Midbrain (tissue), 1 donor: Measurements from ENCODE around the gene BRD4.
A peak's percentile ranks its signal among the peaks of the same experiment; 100 is the strongest.

Experiments used
- DNase-seq: peaks from one replicate; lab custom pipeline; 2025; lab: John Stamatoyannopoulos, UW

The BRD4 gene

DNA sequence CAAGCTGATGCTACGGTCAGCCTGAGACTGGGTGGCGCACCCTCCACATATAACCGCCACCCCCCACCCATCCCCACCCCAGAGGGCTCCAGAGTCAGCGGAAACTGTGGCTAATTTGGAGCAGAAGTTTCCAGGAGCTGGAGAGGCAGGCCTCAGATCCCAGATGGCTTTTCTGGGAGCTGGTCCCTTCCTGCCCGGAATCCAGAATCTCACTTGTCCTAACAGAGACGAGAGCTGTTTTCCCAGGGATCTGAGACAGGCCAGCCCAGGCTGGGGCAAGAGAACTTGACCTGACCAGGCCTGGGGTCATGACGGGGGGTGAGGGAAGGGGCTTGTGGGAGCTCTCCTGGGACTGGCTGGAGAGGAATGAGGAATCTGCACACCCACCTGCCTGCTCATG, 106.6 kb downstream of the BRD4 start:
- DNase-seq: no peak

DNA sequence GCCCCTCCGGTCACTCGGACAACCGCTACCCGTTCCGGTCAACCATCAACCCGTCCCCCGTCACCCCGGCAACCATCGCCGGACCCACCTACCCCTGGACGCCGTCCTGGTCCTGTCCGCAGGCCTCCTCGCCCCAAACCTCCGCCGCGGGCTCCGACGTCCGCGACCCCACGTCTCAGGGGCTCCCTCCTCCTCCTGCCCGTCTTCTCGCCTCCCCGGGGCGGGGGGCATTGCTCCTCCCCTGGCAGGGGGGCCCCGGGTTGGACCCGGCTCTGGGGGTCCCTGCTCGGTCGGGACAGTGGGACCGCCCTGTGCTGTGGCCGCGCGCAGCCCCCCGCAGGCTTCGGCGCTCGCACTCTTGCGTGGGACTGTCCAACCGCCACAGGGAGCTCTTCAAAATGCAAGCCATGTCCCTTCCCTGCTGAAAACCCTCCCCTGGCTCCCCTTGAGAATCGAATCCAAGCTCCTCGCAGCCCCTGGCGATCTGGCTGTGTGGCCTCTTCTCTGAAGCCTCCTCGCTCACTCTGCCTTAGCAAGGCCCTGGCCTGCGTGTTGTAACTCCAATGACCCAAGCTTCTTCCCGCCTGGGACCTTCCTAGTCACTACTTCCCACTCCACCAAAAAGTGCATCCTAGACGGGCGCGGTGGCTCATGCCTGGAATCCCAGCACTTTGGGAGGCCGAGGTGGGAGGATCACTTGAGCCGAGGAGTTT, 108.5 kb downstream of the BRD4 start:
- no peak for DNase-seq

DNA sequence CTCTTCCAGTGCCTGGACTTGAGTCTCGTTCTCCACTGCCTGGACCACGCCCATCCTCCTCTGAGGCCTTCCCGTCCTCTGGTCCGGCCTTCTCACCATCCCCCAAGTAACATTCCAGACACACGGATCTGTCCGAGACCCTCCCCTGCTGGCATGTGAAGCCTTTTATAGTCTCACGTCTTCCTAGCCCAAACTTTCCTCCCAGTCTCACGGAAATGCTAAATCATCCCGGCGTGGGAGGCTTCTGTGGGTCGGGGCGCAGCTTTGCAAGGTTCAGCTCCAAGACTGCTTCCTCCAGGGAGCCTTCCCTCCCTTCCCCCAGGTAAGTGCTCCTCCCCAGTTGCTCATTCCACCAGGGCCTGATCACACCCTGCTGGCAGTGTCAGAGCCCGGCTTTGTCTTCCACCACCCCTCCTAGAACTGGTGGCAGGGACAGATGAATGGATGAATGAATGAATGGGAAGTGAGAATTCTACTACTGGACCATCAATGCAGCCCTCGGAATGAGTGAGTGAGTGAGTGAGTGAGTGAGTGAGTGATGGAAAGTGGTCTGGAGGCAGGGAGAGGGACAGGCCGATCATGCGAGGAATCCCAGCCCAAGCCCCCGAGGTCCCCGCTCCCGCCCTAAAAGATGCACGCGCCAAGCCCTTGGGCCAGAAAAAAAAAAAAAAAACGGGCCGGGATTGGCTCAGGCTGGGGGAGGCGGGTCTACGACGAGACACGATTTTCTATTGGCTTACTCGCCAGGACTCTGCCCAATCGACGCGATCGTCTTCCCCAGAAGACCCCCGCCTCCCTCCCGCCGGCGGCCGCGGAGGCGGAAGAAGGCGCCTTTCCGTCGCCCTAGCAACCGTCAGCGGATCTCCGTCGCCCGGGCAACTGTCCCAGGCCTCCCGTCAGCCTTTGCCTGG, 109.3 kb downstream of the BRD4 start:
- peak; percentile 93 for DNase-seq

DNA sequence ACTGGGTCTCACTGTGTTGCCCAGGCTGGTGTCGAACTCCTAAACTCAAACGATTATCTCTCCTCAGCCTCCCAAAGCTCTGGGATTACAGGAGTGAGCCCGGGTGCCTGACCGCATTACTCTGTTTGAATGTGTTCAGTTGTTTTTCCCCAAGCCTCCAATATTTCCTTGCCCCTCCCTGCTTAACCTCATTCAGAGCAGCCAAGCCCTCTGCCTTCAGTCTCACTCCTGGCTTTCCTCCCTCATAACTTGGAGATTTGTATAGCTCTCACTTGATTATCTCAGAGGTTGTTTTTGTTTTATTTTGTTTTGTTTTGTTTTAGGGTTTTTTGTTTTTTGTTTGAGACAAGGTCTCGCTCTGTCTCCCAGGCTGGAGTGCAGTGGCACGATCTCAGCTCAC, 111.5 kb downstream of the BRD4 start:
- no peak for DNase-seq

DNA sequence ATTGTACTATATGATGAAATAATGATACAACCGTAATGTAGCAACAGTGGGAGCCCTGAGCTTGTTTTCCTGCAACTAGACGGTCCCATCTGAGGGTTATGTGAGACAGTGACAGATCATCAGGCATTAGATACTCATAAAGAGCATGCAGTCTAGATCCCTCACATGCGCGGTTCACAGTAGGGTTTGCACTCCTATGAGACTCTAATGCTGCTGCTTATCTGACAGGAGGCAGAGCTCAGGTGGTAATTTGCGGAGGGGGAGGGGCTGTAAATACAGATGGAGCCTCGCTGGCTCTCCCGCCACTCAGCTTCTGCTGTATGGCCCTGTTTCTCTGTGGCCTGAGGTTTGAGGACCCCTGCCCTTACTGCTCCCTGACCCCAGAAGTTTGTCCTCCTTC, 113.8 kb downstream of the BRD4 start:
- no peak for DNase-seq

DNA sequence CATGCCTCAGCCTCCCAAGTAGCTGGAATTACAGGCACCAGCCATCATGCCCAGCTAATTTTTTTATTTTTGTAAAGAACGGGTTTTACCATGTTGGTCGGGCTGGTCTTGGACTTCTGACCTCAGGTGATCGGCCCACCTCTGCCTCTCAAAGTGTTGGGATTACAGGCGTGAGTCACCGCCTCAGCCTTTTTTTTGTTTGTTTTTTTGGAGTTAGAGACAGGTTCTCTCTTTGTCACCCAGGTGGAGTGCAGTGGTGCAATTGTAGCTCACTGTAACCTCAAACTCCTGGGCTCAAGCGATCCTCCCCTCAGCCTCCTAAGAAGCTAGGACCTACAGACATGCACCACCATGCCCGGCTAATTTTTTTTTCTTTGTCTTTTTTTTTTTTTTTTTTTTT, 116.0 kb downstream of the BRD4 start:
- DNase-seq: no peak

DNA sequence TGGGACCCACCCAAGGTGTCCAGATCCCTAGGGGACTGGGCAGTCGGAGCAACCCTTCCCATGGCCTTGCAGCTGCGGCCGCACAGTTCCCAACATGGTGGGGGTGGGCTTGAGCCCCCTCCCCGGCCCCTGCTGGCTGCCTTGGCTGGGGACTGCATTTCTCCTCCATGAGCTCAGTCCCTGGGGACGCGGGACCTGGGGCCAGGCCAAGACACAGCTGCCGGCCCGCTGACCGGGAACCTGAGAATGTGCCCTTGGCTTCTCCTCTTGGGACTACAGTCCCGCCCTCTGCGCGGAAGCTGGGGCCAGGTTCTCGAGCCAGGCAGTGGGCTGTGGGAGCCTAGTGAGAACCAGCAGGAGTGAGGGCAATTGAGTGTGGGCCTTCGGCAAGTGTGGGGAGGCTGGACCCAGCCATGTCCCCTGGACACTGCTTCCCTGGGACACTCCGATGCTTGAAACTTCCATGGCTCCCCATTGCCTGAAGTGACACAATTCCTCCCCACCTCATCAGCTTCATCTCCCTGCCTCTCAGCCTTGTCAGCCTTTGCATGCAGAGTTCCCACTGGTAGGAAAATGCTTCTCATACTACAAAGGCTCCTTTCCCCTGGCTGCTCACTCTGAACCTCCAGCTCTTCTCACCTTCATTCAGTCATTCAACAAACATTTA, 118.5 kb downstream of the BRD4 start:
- DNase-seq: no peak

DNA sequence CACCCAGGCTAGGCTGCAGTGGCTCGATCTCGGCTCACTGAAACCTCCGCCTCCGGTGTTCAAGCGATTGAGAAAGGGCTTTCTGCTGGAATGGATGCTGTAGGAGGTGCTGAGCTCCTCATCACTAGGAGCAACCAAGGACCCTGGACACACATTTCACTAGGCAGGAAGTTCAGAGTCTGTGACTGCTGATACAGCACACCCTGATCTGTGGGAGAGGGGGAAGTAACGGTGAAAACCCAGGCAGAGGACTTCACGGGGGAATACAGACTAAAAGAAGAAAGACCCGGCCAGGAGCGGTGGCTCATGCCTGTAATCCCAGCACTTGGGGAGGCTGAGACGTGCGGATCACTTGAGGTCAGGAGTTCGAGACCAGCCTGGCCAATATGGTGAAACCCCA, 119.6 kb downstream of the BRD4 start:
- no peak for DNase-seq

DNA sequence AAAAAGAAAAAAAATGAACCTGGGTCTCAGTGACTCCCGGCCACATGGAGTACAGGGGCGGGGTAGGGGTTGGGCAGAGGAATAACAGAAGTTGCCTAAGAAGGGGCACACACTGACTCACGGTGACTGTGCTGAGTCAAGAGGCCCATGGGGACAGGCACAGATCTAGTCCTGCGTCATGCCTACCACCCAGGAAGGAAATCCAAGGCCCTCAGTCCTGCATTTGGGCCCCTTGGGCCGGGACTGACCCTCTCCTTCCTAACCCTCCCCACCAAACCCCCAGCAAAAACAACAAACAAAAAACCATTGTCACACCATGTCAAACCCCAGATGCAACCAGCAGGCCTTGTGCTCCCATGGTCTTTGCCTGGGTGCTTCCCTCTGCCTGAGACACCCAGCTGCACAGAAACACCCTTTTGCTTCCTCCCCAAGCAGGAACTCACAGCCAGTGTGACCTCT, 122.0 kb downstream of the BRD4 start:
- DNase-seq: no peak

DNA sequence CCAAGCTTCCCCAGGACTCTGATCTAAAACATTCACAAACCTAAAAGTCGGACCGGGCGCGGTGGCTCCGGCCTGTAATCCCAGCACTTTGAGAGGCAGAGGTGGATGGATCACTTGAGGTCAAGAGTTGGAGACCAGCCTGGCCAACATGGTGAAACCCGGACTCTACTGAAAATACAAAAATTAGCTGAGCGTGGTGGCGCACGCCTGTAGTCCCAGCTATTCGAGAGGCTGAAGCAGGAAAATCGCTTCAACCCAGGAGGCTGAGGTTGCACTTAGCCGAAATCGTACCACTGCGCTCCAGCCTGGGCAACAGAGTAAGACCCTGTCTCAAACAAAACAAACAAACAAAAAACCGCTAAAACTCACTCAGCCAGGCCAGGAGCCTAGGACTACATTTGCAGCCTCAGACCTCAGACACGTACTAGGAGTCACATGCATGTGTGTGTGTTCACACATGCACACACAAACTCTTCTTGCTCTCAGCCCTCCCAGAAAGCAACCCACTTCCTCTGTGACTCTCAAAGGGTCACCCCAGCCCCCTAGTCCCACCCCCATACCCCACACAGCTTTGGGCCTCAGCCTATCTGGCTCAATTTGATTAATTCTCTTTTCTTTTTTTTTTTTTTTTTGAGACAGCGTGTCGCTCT, 130.8 kb downstream of the BRD4 start:
- no peak for DNase-seq

DNA sequence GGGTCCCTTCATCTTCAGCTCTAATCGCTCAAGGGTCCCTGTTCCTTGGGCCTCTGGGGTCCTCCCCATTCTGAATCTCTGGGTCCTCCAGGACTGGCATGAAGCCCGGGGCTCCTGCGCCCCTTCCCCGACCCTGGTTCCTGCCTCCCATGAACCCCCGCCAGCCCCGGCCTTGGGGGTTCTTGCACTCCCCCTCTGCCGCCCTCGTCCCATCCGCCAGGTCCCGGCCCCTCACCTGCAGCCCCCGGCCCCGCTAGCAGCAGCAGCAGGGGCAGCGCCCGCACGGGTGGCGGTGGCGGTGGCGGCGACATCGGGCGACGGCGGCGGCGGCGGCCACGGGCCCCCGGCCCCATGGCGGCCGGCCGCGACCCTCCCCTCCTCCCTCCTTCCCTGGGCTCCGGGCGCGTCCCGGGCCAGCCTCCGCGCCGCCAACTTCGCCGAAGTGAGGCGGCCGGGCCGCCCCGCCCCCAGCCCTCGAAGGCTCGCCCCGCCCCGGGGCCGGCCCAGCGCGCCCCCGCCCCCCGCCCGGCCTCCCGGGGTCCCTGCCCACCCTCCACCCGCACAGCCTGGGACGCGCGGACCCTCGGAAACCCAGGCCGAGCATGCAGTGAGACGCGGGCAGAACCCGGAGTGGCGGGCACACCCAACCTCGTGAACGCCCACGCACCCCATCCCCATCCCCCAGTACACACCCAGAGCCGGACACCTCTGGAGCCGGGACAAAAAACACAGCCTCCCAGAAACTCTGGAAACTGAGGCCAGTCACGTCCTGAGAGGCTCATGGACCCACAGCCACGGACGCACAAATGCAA, 131.6 kb downstream of the BRD4 start, which contains the start of gene NOTCH3:
TSS of gene NOTCH3 (minus strand) at position 443 of the 812 bp plus-strand sequence. CDS start at position 353, 90 bp downstream.
- no peak for DNase-seq

DNA sequence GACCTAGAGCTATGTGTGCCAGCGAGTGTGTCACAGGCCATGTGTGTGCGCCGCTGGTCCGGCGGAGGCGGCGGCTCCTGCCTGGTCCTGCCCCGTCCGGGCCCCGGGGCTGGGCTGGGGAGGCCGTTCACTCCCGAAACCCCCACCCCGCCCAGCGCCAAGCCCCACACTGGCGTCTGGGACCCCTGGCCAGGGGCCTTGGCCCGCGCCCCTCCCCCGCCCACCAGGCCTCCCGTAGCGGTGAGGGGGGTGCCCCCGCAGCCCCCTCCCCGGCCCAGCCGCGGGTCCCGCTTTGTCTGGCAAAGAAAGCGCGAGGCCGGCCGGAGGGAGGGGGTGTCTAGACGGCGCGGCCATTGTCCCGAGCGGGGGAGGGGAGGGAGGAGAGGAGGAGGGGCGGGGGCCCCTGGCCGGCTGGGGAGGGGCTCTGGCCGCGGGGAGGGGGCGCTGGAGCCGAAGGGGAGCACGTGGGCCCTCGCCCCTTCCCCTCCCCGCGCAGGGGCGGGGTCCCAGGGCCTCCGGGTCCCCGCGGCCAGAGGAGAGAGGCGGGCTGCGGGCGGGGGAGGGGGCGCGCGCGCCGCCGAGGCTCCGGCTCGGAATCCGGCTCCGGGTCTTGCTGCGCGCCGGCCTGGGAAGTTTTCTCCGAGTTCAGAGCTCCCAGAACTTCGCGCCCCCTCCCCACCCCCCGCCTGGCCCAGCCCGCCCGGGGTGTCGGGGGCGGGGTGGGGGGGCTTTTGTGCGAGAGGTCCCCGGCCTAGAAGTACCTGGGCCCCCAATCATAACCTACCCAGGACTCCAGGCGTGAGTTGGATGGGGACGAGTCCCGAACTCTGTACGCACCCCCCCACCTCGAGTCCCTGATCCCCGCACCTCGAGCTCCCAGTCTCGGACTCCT, 132.4 kb downstream of the BRD4 start:
- DNase-seq: no peak

DNA sequence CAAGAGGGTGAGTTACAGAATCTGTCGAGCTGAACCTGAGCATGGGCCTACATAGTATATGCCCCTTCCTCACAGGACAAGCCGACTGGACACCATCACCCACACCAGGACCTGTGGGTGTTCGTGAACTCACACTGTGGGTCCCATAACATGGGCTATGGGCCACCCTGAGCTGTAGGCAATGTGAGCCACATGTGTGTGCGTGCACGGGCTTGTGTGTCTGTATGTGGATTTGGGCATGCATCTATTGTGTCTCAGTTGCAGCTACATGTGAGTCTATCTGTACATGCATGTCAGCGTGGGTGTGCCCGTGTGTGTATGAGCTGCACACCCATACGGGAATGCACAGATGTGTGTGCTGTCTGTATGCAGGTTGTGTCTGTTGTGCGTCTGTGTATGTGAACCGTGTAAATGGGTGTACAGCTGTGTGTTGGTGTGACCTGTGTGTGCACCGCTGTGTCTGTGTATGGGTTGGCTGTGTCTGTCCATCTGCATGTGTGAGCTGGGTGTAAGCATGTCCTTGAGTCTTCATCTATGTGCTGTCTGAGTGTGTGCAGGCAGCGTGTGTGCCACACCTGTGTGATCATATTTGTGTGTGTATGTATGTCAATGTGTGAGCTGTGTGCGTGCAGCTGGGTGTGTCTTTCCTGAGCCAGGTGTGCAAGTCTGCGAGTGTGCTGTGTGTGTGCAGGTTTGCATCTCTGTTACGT, 133.2 kb downstream of the BRD4 start:
- DNase-seq: no peak

DNA sequence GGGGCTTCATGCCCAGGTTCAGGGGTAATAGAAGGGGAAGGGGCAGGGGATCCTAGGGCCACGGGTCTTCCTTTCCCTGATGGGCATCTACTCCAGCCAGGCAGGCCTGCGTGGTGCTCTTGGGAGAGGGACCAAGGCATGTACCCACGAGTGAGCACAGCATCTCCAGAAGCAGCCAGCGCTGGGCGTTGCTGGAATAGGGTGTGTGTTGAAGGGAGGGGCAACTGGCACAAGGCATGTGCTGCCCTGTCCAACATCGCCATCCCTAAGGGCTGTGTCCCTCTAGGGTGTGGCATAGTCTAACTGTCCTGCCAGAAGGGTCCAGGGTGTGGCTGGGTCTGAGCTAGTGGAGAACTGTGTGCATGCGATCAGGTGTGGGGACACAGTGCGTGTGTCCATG, 134.4 kb downstream of the BRD4 start:
- DNase-seq: no peak

DNA sequence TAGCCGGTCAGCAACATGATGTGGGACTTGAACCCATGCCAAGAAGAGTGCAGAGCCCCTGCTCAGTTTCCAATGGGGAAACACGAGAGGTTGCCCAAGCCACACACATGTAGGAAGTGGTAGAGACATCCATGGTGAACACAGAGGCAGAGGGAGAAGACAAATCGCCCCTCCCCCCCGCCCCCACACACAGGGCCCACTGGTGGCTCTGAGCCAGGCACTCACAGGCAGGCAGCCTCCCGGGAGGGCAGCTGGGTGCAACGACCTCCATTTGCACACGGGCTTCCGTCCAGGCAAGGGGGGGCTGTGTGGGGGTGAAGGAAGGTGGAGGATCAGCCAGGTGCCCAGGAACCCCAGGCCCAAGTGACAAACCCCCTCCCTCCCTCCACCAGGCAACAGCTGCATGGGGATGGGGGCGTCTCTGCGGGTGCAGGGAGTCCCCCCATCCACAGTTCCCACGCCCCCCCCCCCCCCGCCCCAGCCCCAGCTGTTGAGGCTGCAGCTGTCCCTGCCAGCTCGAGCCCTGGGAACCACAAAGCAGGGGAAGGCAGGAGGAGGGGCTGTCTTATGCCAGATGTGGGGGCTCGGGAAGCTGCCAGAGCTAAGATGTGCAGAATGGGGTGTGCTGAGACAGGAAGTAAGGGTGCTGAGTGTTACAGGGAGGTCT, 134.9 kb downstream of the BRD4 start:
- DNase-seq: no peak

DNA sequence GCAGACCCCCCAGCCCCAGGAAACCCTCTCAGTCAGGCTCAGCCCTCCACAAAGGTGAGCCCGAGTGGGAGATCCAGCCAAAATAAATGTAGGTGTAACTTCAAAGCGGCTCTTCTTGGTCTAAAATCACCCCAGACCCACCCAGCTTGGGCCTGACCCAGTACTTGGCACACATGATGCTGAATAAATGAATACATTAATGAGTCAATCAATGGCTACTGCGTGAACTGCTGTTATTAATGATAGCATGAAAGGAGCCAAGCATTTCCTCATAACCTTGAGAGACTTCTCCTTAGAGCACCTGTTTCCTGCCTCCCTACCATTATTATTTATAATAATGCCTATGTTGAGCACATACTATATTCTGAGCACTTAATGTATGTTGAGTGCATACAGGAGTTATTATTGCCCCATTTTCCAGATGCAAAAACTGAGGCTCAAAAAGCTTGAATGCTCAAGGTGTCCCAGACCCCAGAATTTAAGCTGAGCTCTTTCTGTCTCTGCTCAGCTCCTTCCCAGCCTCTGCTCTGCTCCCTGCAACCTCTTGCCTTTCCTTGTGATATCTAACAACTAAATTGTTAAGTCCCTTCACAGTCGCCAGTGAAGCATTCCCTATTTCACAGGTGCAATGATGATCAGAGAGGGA, 135.9 kb downstream of the BRD4 start:
- DNase-seq: no peak

DNA sequence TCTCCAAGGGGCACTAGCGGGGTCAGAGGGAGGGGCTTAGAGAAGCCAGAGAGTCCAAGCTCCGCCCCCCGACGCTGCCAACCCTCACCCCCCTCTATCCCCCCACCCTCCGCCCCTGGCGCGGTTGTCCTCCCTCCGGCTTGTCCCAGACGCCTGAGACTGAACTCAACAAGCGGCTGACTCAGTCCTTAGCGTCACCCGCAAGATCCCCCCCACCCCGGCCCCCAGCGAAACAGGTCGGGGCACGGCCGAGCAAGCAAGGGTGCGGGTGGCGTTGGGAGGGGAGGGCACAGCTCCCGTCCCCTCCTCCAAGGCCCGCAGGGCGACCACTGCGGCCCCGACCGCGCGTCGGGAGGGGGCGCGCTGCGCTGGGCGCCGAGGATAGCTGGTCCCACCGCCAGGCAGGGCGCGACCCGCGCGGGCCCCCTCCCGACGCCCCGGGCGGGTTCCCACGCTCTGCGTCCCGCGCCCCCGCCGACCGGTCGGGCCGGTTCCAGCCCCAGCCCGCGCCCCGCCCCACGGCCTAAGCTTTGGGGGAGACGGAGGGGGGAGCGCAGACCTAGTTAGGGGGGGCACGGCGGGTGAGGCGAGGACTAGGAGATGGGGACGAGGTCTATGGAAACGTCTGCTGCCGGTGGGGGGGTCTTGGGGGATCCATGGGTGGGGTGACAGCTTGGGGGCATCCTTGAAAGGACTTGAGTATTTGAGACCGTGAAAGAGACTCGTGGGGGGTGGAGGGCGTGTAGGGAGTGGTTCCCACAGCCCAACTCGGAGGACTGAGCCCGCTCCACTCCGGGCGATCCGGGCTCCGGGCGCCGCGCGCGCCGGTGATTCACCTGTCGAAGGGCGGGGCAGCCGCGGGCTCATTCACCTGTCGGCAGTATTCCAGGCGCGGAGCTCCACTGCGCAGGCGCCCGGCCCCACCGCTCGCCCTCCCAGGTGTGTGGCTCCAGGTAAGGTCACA, 136.7 kb downstream of the BRD4 start:
- no peak for DNase-seq
